Activated T-cell treated with anti-CD3 and anti-CD28 coated beads for 4 hours (primary cell): ENCODE measurements around the gene RTL10.

Experiments
- DNase-seq: peaks from one replicate; pipeline ENCODE4 v3.0.0-alpha.2; 2020

Gene RTL10

DNA sequence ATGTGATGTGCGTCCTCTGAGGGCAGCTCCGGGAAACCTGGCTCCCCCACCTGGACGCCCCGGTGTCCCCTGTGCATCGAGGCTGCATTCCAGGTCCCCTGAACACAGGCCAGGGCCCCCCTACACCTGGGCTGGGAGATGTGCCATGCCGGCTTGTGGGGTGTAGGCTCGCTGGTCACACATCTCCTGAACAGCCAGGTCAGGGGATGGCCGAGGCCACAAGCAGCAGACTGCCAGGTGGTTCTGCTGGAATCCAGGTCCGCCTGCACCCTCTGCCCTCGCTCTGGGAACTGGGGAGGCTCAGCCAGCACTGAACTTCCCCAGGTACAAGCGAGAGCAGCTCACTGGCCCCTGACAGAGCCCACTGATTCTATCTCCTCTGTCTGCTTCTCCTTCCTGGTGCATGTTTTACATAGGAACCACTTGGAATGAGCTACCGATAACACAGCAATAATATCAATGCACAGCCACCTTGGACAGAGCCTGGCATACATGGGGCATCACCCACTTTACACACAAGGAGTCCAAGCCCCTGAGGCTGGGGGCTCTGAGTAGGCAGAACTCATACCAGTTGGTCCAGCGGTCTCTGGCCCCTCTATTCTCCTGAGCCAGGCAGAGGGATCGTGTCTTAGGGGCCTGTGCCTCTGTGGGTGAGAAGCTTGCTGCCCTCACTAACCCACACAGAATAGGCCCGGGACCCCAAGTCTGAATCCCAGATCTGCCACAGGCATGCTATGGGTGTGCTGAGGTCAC is 47.3 kb downstream of the RTL10 start:
- no peak for DNase-seq

DNA sequence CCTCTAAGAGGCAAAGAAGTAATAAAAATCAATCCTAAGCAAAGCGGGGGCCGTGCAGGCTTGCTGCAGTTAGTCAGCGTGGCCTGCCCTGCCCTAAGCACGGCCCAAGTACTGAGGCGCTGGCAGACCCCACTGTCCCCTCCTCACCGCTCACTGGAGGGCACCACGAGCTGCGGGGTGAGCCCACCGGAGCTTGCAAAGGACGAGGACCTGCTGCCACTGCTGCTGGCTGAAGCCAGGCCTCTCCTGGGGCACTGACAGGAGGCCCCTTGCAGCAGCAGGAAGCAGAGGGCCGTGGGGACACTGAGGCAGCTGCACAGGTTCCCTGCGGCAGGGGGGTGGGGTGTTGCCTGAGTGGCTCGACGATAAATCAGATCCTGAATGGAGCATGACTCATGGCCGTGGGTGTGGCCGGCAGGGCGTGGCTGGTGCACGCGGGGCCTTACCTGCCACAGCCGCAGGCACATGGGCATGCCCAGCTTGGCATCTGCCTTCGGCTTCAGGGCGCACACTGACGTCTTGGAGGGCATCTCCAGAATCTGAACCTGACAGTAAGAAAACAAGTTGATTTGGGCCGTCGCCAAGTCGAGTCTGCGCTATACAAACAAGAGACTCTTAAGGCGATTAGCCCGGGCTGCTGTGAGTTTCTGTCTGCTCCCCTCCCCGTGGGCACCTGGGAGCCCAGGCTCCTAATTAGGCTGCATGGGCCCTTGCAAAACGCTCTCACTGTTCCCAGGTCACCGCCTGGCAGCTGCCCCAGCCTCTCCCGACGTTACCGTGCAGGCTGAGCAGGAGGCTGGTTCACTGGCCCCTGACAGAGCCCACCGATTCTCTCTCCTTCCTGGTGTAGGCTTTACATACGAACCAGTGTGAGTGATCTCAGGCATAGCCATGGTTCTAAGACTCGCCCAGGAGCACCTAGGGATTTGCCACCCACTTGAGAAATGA is 48.2 kb downstream of the RTL10 start:
- DNase-seq = no peak

DNA sequence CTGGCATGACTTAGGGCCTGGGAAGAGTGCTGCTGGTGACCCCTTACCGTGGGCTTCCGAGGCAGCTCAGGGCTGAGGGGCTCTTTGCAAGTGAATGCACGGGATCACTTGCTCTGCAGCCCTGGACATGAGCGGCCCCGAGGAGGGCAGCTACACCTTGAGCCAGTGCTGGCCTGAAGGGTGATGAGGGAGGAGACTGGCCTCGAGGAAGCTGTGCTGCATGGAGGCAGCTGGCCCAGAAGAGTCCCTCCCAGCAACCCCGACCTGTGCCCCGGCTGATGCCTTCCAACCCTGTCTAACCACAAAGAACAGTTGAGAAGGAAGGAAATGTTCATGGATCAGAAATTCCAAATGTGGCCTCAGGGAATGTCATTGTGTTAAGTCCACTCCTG is 48.9 kb downstream of the RTL10 start:
- no peak for DNase-seq
